ENCODE measurements around the gene PREPL. TPM values are rescaled to one million over a fixed set of nuclear protein-coding genes. Genes with fewer than 3 reads are reported as not detected.

Gene PREPL
- total and polyA plus RNA-seq, 2 of the 13 experiments (the other 11 are each of a cell fraction or from before 2014, with no cell fraction given): 19.7 to 34.3 TPM

DNA sequence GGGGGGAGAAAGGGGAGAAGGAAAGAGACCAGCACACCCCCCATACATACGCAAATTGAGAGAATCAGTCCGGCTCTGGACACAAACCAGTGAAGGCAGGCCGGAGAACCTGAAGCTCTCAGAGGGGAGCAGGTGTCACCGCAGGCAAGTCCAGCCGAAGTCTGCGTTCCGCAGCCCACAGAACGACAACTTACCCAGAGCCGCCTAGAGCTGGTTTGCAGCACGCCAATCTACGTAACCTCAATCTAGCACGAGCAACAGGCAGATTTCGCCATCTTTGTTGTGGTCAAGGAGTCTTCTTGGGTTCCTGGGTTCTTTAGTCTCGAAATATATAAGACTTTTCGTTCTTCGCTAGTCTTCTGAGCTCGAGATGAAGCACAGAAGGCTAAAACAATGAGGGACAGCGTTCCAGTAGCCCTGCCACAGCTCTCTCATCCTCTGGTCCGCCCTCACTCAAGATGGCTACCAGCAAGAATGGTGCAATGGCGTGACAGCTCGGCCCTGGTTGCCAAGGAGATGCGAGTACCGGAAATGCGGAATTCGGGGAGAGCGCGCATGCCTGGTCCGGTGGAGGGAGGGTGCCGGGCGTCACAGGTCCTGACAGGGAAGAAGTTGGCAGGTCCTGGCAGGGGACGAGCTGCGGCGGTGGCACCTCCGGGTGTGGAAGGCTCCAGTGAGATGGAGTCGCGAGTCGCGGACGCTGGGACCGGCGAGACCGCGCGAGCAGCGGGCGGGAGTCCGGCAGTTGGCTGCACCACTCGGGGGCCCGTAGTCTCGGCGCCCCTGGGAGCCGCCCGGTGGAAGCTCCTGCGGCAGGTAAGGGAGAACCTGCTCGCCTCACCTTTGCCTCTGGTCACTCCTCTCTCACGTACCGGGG lies at the start of gene PREPL, which contains the start of gene CAMKMT (continued):
- TF ChIP-seq, protein P1, sequence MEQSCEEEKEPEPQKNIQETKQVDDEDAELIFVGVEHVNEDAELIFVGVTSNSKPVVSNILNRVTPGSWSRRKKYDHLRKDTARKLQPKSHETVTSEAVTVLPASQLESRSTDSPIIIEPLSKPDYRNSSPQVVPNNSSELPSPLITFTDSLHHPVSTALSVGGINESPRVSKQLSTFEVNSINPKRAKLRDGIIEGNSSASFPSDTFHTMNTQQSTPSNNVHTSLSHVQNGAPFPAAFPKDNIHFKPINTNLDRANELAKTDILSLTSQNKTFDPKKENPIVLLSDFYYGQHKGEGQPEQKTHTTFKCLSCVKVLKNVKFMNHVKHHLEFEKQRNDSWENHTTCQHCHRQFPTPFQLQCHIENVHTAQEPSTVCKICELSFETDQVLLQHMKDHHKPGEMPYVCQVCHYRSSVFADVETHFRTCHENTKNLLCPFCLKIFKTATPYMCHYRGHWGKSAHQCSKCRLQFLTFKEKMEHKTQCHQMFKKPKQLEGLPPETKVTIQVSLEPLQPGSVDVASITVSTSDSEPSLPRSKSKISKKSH (CRISPR knock-in tag; IDR thresholded peaks at IDR 0.05; ENCODE audit: borderline replicate concordance): peak; percentile 92
- TF ChIP-seq SIN3B (IDR thresholded peaks at IDR 0.05; ENCODE audit: low read length): no peak
- no peak; the same call in 1 of the 2 replicates for TF ChIP-seq DNMT3B (CRISPR knock-in tag; conservative IDR thresholded peaks at IDR 0.05)
- no peak for TF ChIP-seq PCBP1 (IDR thresholded peaks at IDR 0.05; ENCODE audit: borderline replicate concordance, low read depth, low read length)
- peak; percentile 88 for TF ChIP-seq ZNF619 (CRISPR knock-in tag; IDR thresholded peaks at IDR 0.05)
- TF ChIP-seq FOXM1 (CRISPR knock-in tag; IDR thresholded peaks at IDR 0.05): no peak
- TF ChIP-seq CHD2 (IDR thresholded peaks at IDR 0.05; ENCODE audit: low read depth, low read length): peak; percentile 52
- TF ChIP-seq, protein P2, sequence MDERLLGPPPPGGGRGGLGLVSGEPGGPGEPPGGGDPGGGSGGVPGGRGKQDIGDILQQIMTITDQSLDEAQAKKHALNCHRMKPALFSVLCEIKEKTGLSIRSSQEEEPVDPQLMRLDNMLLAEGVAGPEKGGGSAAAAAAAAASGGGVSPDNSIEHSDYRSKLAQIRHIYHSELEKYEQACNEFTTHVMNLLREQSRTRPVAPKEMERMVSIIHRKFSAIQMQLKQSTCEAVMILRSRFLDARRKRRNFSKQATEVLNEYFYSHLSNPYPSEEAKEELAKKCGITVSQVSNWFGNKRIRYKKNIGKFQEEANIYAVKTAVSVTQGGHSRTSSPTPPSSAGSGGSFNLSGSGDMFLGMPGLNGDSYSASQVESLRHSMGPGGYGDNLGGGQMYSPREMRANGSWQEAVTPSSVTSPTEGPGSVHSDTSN (CRISPR knock-in tag; IDR thresholded peaks at IDR 0.05): peak; percentile 69; the same call in 1 of the 2 replicates
- peak; percentile 78 for TF ChIP-seq AGO1 (IDR thresholded peaks at IDR 0.05; ENCODE audit: low read depth, low read length, poor library complexity, severe bottlenecking)
- no peak for TF ChIP-seq NONO (IDR thresholded peaks at IDR 0.05)
- TF ChIP-seq NONO (CRISPR knock-in tag; conservative IDR thresholded peaks at IDR 0.05): peak; percentile 85
- TF ChIP-seq MEIS2 (CRISPR knock-in tag; IDR thresholded peaks at IDR 0.05): peak; percentile 96
- TF ChIP-seq, protein P3, sequence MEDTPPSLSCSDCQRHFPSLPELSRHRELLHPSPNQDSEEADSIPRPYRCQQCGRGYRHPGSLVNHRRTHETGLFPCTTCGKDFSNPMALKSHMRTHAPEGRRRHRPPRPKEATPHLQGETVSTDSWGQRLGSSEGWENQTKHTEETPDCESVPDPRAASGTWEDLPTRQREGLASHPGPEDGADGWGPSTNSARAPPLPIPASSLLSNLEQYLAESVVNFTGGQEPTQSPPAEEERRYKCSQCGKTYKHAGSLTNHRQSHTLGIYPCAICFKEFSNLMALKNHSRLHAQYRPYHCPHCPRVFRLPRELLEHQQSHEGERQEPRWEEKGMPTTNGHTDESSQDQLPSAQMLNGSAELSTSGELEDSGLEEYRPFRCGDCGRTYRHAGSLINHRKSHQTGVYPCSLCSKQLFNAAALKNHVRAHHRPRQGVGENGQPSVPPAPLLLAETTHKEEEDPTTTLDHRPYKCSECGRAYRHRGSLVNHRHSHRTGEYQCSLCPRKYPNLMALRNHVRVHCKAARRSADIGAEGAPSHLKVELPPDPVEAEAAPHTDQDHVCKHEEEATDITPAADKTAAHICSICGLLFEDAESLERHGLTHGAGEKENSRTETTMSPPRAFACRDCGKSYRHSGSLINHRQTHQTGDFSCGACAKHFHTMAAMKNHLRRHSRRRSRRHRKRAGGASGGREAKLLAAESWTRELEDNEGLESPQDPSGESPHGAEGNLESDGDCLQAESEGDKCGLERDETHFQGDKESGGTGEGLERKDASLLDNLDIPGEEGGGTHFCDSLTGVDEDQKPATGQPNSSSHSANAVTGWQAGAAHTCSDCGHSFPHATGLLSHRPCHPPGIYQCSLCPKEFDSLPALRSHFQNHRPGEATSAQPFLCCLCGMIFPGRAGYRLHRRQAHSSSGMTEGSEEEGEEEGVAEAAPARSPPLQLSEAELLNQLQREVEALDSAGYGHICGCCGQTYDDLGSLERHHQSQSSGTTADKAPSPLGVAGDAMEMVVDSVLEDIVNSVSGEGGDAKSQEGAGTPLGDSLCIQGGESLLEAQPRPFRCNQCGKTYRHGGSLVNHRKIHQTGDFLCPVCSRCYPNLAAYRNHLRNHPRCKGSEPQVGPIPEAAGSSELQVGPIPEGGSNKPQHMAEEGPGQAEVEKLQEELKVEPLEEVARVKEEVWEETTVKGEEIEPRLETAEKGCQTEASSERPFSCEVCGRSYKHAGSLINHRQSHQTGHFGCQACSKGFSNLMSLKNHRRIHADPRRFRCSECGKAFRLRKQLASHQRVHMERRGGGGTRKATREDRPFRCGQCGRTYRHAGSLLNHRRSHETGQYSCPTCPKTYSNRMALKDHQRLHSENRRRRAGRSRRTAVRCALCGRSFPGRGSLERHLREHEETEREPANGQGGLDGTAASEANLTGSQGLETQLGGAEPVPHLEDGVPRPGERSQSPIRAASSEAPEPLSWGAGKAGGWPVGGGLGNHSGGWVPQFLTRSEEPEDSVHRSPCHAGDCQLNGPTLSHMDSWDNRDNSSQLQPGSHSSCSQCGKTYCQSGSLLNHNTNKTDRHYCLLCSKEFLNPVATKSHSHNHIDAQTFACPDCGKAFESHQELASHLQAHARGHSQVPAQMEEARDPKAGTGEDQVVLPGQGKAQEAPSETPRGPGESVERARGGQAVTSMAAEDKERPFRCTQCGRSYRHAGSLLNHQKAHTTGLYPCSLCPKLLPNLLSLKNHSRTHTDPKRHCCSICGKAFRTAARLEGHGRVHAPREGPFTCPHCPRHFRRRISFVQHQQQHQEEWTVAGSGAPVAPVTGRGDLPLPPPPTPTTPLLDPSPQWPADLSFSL (CRISPR knock-in tag; IDR thresholded peaks at IDR 0.05): no peak
- peak; percentile 38 for TF ChIP-seq SKI (IDR thresholded peaks at IDR 0.05; ENCODE audit: partially characterized antibody)
- TF ChIP-seq RARG (CRISPR knock-in tag; IDR thresholded peaks at IDR 0.05; ENCODE audit: low read depth): no peak
- no peak for TF ChIP-seq ZBTB7A (CRISPR knock-in tag; IDR thresholded peaks at IDR 0.05)
- TF ChIP-seq ZSCAN31 (CRISPR knock-in tag; IDR thresholded peaks at IDR 0.05; ENCODE audit: low read depth): peak; percentile 96
- TF ChIP-seq ZZZ3 (CRISPR knock-in tag; IDR thresholded peaks at IDR 0.05; ENCODE audit: borderline replicate concordance): no peak; the same call in 1 of the 2 replicates
- peak; percentile 58; the same call in 1 of the 2 replicates for TF ChIP-seq ZNF724P (CRISPR knock-in tag; IDR thresholded peaks at IDR 0.05; ENCODE audit: borderline replicate concordance)
- no peak for TF ChIP-seq NFIB (CRISPR knock-in tag; IDR thresholded peaks at IDR 0.05; ENCODE audit: borderline replicate concordance)
- peak; percentile 79 for TF ChIP-seq ZNF136 (CRISPR knock-in tag; IDR thresholded peaks at IDR 0.05; ENCODE audit: low read depth)
